HCT116 (cell line): ENCODE results near the gene PTGR2.
"Not testable (repeated sequence)": the region's sequence is repeated elsewhere in the genome, so short reads cannot be mapped to it uniquely, and the experiment has no call there.

Source experiments
- EGR1 ChIP-seq: IDR thresholded peaks from 2 replicates; pipeline ENCODE4 v1.6.1; 2012; ENCODE audit warnings: low read depth
- POLR2A ChIP-seq: IDR thresholded peaks from 2 replicates; pipeline ENCODE4 v1.7.0; 2011; ENCODE audit warnings: borderline replicate concordance; ENCODE audit not compliant: insufficient read depth, insufficient read length; ENCODE audit errors: extremely low read depth
- RAD21 ChIP-seq: IDR thresholded peaks from 2 replicates; pipeline ENCODE4 v1.6.1; 2012; ENCODE audit warnings: low read depth, mild to moderate bottlenecking
- ZFX ChIP-seq: fragments of 450-650 bp; IDR thresholded peaks from 2 replicates; pipeline ENCODE4 v1.6.1; 2017
- TF ChIP-seq, protein P1 (sequence below), 3 experiments: fragments of 200-600 bp in 1 of 3; sonication (generic) in 1 of 3; IDR thresholded peaks in 2 of 3; conservative IDR thresholded peaks in 1 of 3; 2 replicates each; pipeline ENCODE4 v1.5.1; 2012 to 2017; ENCODE audit warnings: low read depth in 2 of 3, low read length in 2 of 3, antibody characterized with exemption in 1 of 3, borderline replicate concordance in 1 of 3, control low read depth in 1 of 3, mild to moderate bottlenecking in 1 of 3, mixed read lengths in 1 of 3, mixed run types in 1 of 3, moderate library complexity in 1 of 3; ENCODE audit not compliant: insufficient read depth in 1 of 3

- TF ChIP-seq, protein P1, sequence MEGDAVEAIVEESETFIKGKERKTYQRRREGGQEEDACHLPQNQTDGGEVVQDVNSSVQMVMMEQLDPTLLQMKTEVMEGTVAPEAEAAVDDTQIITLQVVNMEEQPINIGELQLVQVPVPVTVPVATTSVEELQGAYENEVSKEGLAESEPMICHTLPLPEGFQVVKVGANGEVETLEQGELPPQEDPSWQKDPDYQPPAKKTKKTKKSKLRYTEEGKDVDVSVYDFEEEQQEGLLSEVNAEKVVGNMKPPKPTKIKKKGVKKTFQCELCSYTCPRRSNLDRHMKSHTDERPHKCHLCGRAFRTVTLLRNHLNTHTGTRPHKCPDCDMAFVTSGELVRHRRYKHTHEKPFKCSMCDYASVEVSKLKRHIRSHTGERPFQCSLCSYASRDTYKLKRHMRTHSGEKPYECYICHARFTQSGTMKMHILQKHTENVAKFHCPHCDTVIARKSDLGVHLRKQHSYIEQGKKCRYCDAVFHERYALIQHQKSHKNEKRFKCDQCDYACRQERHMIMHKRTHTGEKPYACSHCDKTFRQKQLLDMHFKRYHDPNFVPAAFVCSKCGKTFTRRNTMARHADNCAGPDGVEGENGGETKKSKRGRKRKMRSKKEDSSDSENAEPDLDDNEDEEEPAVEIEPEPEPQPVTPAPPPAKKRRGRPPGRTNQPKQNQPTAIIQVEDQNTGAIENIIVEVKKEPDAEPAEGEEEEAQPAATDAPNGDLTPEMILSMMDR (IDR thresholded peaks at IDR 0.05 in 2 of 3, conservative IDR thresholded peaks at IDR 0.05 in 1 of 3; ENCODE audit: borderline replicate concordance in 1 of 3, insufficient read depth in 1 of 3, low read depth in 2 of 3, low read length in 2 of 3) = not testable (repeated sequence)
- not testable (repeated sequence) for TF ChIP-seq EGR1, POLR2A, ZFX, RAD21
These were observed 42.6 kb downstream of the PTGR2 start for GRCh38 chr14:73894180-73894687.
